A673 (cell line): ENCODE data around the gene TBXA2R. TPM values are rescaled to one million over a fixed set of nuclear protein-coding genes. Genes with fewer than 3 reads are reported as not detected.

ENCODE experiments used
- BruUV-seq: library from RNA; stranded (reverse); fragments of 400-500 nt; replicated peaks from 2 replicates; lab custom pipeline; 2021; lab: Mats Ljungman, UMichigan
- CTCF ChIA-PET: fragments of 300-600 bp; sonication (Branson Sonifier 250); formaldehyde crosslinking; loops from one replicate; lab custom pipeline; 2022; ENCODE audit warnings: antibody characterized with exemption; lab: Charles Lee
- POLR2A ChIA-PET: fragments of 300-600 bp; sonication (Branson Sonifier 250); formaldehyde crosslinking; loops from one replicate; lab custom pipeline; 2022; ENCODE audit warnings: antibody characterized with exemption; ENCODE audit not compliant: low non-redundant PET; lab: Charles Lee
- DNase-seq: peaks from one replicate; pipeline ENCODE4 v3.0.0-alpha.2; 2015; ENCODE audit warnings: low spot score
- H3K27ac ChIP-seq: fragments of 200-600 bp; sonication (generic); 2 replicates; pipeline ENCODE4 v1.5.1; 2016; ENCODE audit warnings: mixed run types, low read depth, mild to moderate bottlenecking, mixed read lengths, antibody characterized with exemption, low read length; ENCODE audit not compliant: poor library complexity, severe bottlenecking
- H3K27me3 ChIP-seq: fragments of 200-600 bp; sonication (generic); replicated peaks from 2 replicates; pipeline ENCODE4 v1.6.1; 2017; ENCODE audit warnings: mixed run types, low read depth, mild to moderate bottlenecking, mixed read lengths, antibody characterized with exemption, low read length; ENCODE audit not compliant: insufficient read depth, poor library complexity
- H3K36me3 ChIP-seq: fragments of 200-600 bp; sonication (generic); 2 replicates; pipeline ENCODE4 v1.6.1; 2016; ENCODE audit warnings: mixed run types, mild to moderate bottlenecking, mixed read lengths, antibody characterized with exemption, low read length; ENCODE audit not compliant: insufficient read depth, poor library complexity, severe bottlenecking
- H3K4me1 ChIP-seq: fragments of 200-600 bp; sonication (generic); 2 replicates; pipeline ENCODE4 v1.6.1; 2017; ENCODE audit warnings: mixed run types, mild to moderate bottlenecking, mixed read lengths, antibody characterized with exemption, low read length; ENCODE audit not compliant: insufficient read depth, poor library complexity, severe bottlenecking
- H3K4me3 ChIP-seq: fragments of 200-600 bp; sonication (generic); 2 replicates; pipeline ENCODE4 v1.5.1; 2016; ENCODE audit warnings: low read depth, mixed run types, mild to moderate bottlenecking, mixed read lengths, low read length; ENCODE audit not compliant: poor library complexity, severe bottlenecking
- H3K9me3 ChIP-seq: fragments of 200-600 bp; sonication (generic); 2 replicates; pipeline ENCODE4 v1.6.1; 2016; ENCODE audit warnings: mixed run types, low read depth, mild to moderate bottlenecking, mixed read lengths, antibody characterized with exemption, low read length; ENCODE audit not compliant: poor library complexity, severe bottlenecking
- CTCF ChIP-seq: fragments of 300-800, 200-600 bp; sonication (generic); conservative IDR thresholded peaks from 2 replicates; pipeline ENCODE4 v1.5.1; 2017; ENCODE audit warnings: low read depth, mild to moderate bottlenecking, antibody characterized with exemption, low read length, moderate library complexity, mixed read lengths
- EZH2 ChIP-seq: fragments of 200-600 bp; sonication (generic); IDR thresholded peaks from 2 replicates; pipeline ENCODE4 v1.6.1; 2017; ENCODE audit warnings: borderline replicate concordance, low read depth, mild to moderate bottlenecking, mixed read lengths, antibody characterized with exemption, low read length; ENCODE audit not compliant: poor library complexity, severe bottlenecking
- intact Hi-C: fragments of 100-400 bp; cut with micrococcal nuclease; formaldehyde crosslinking; loops from one replicate; pipeline ENCODE4 v1.10.0; 2022; ENCODE audit not compliant: unreplicated experiment
- total RNA-seq: library from RNA; stranded (reverse); gene quantifications from 2 replicates; pipeline ENCODE4 v1.2.3, GENCODE V29; 2021

The TBXA2R gene
- total RNA-seq, 1 experiment from 2014 or later: 0.56 TPM

GRCh38 chr19:3644351-3645066, 37.8 kb upstream of the TBXA2R start:
- Histone ChIP-seq H3K36me3 (peaks cover 8% of the 10 kb centered on the region), H3K4me1 (no peaks in the 10 kb centered on the region), H3K9me3 (no peaks in the 10 kb centered on the region), H3K4me3 (no peak overlapping the region), H3K27ac (no peak overlapping the region), H3K27me3 (no peaks in the 10 kb centered on the region)
- CTCF ChIA-PET: no interaction called here
- POLR2A ChIA-PET: no interaction called here
- intact Hi-C loops: no loop called here
- DNase-seq: peak; percentile 22
- no TSS peak for BruUV-seq
- TF ChIP-seq CTCF (no peak), EZH2 (no peak)

GRCh38 chr19:3643674-3644313, 37.1 kb upstream of the TBXA2R start:
- no peak overlapping the region for H3K4me3 ChIP-seq
- H3K9me3 ChIP-seq: no peaks in the 10 kb centered on the region
- intact Hi-C loops: no loop called here
- TF ChIP-seq CTCF (no peak), EZH2 (no peak)
- ChIA-PET CTCF (no interaction called here), POLR2A (no interaction called here)
- DNase-seq: no peak
- H3K27ac ChIP-seq: no peak overlapping the region
- H3K27me3 ChIP-seq: no peaks in the 10 kb centered on the region
- H3K4me1 ChIP-seq: no peaks in the 10 kb centered on the region
- no TSS peak for BruUV-seq
- peaks cover 8% of the 10 kb centered on the region for H3K36me3 ChIP-seq

DNA sequence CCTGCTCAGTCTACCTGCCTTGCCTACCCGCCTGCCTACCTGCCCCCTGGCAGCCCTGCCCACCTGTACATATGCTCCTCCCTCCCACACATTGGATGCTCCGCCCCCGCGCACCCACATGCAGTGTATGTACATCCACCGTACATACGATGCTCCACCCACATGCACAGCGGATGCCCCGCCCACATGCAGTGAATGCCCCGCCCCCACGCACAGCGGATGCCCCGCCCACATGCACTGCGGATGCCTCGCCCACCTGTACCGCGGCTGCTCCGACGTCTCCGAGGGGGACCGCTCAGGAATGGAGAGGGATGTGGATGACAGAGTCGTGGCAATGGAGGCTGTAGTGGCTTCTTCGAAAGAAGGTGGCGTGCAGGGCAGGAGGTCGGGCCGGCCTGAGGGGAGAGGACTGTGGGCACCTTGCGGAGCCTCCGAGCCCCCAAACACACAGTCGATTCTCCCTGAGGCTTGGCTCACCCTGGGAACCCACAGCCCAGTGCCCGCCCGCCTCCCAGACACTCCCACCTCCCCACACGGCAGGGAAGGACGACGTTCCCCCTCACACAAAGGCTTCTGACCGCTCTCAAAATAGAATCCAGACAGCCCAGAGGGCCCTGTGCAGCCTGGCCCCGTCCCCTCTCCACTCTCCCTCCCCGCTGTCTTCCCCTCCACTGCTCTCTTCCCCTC, 36.5 kb upstream of the TBXA2R start:
- intact Hi-C loops: no loop called here
- POLR2A ChIA-PET: no interaction called here
- Histone ChIP-seq H3K4me3 (no peak overlapping the region), H3K9me3 (no peaks in the 10 kb centered on the region), H3K27ac (no peak overlapping the region), H3K4me1 (no peaks in the 10 kb centered on the region), H3K36me3 (peaks cover 10% of the 10 kb centered on the region), H3K27me3 (no peaks in the 10 kb centered on the region)
- peak; percentile 36 for DNase-seq
- TF ChIP-seq EZH2: no peak
- no peak for TF ChIP-seq CTCF
- no TSS peak for BruUV-seq
- CTCF ChIA-PET: interaction anchor here (0.6 kb wide), 1 partner anchor 367 kb away, joined by 4 read pairs; no protein-coding TSS in a partner anchor
